MM.1S (cell line): Measurements from ENCODE around the gene FOSB.

Experiments used
- DNase-seq: peaks from one replicate; pipeline ENCODE4 v3.0.0-alpha.2; 2015
- H2AFZ ChIP-seq: fragments of 300-600 bp; sonication (generic); 2 replicates; pipeline ENCODE4 v1.6.0; 2016; ENCODE audit warnings: antibody characterized with exemption, low read length
- H3F3A ChIP-seq: fragments of 300-600 bp; sonication (generic); 2 replicates; pipeline ENCODE4 v1.6.1; 2016; ENCODE audit warnings: mild to moderate bottlenecking, antibody characterized with exemption, low read length, moderate library complexity, mixed read lengths; ENCODE audit not compliant: insufficient read depth
- H3K27ac ChIP-seq: fragments of 300-600 bp; sonication (generic); 2 replicates; pipeline ENCODE4 v1.5.1; 2016; ENCODE audit warnings: mild to moderate bottlenecking, low read length
- H3K27me3 ChIP-seq: fragments of 300-600 bp; sonication (generic); replicated peaks from 2 replicates; pipeline ENCODE4 v1.6.0; 2016; ENCODE audit warnings: low read length; ENCODE audit not compliant: insufficient read depth
- H3K36me3 ChIP-seq: fragments of 300-600 bp; sonication (generic); replicated peaks from 2 replicates; pipeline ENCODE4 v1.6.1; 2016; ENCODE audit warnings: mild to moderate bottlenecking, low read length, mixed read lengths; ENCODE audit not compliant: insufficient read depth
- H3K4me1 ChIP-seq: fragments of 300-600 bp; sonication (generic); 2 replicates; pipeline ENCODE4 v1.6.1; 2016; ENCODE audit warnings: low read length, mixed read lengths
- H3K4me2 ChIP-seq: fragments of 300-600 bp; sonication (generic); 2 replicates; pipeline ENCODE4 v1.6.0; 2016; ENCODE audit warnings: low read depth, low read length
- H3K4me3 ChIP-seq: fragments of 300-600 bp; sonication (generic); 2 replicates; pipeline ENCODE4 v1.5.1; 2016; ENCODE audit warnings: low read length, mixed read lengths
- H3K79me2 ChIP-seq: fragments of 300-600 bp; sonication (generic); 2 replicates; pipeline ENCODE4 v1.6.1; 2016; ENCODE audit warnings: mixed run types, low read length, mixed read lengths
- H3K9ac ChIP-seq: fragments of 300-600 bp; sonication (generic); 2 replicates; pipeline ENCODE4 v1.6.1; 2016; ENCODE audit warnings: low read length, mixed read lengths
- H3K9me2 ChIP-seq: fragments of 300-600 bp; sonication (generic); replicated peaks from 2 replicates; pipeline ENCODE4 v1.6.1; 2016; ENCODE audit warnings: mild to moderate bottlenecking, low read length, mixed read lengths; ENCODE audit not compliant: insufficient read depth
- H3K9me3 ChIP-seq: fragments of 300-600 bp; sonication (generic); replicated peaks from 2 replicates; pipeline ENCODE4 v1.6.1; 2016; ENCODE audit warnings: mild to moderate bottlenecking, low read length, mixed read lengths; ENCODE audit not compliant: insufficient read depth
- H4K20me1 ChIP-seq: fragments of 300-600 bp; sonication (generic); 2 replicates; pipeline ENCODE4 v1.6.1; 2016; ENCODE audit warnings: mild to moderate bottlenecking, low read length, moderate library complexity, mixed read lengths; ENCODE audit not compliant: insufficient read depth
- CTCF ChIP-seq: fragments of 300-600 bp; sonication (generic); IDR thresholded peaks from 2 replicates; pipeline ENCODE4 v1.5.1; 2016; ENCODE audit warnings: antibody characterized with exemption, low read length, mixed read lengths
- EZH2 ChIP-seq: fragments of 300-600 bp; sonication (generic); optimal IDR thresholded peaks from 2 replicates; pipeline ENCODE3; 2017; ENCODE audit warnings: low read depth, mild to moderate bottlenecking, antibody characterized with exemption, low read length, mixed read lengths
- EZH2phosphoT487 ChIP-seq: fragments of 300-600 bp; sonication (generic); IDR thresholded peaks from 2 replicates; pipeline ENCODE4 v1.6.1; 2018; ENCODE audit warnings: antibody characterized with exemption, low read length

Gene FOSB

GRCh38 chr19:45419895-45420294 is 47.9 kb upstream of the FOSB start:
- H3K4me1 ChIP-seq = peaks cover 16% of the 10 kb centered on the region
- H3K9me2 ChIP-seq = no peaks in the 10 kb centered on the region
- H3K4me3 ChIP-seq = no peak overlapping the region
- no peaks in the 10 kb centered on the region for H3K36me3 ChIP-seq
- H4K20me1 ChIP-seq = no peaks in the 10 kb centered on the region
- peaks cover 28% of the 10 kb centered on the region for H3F3A ChIP-seq
- H3K27me3 ChIP-seq = no peaks in the 10 kb centered on the region
- TF ChIP-seq EZH2 = no peak
- TF ChIP-seq EZH2phosphoT487 = no peak
- TF ChIP-seq CTCF = no peak
- H3K79me2 ChIP-seq = peaks cover 16% of the 10 kb centered on the region
- no peaks in the 10 kb centered on the region for H3K9me3 ChIP-seq
- H3K4me2 ChIP-seq = peak overlapping the region; percentile 80; the same call in 1 of the 2 replicates
- H3K9ac ChIP-seq = no peak overlapping the region
- H3K27ac ChIP-seq = peak overlapping the region; percentile 65; the same call in 1 of the 2 replicates
- DNase-seq = no peak
- no peak overlapping the region for H2AFZ ChIP-seq

GRCh38 chr19:45420356-45420755 is 47.4 kb upstream of the FOSB start:
- Histone ChIP-seq H3K9me3 (no peaks in the 10 kb centered on the region), H3K4me1 (peaks cover 16% of the 10 kb centered on the region), H3K27me3 (no peaks in the 10 kb centered on the region), H4K20me1 (no peaks in the 10 kb centered on the region), H3K27ac (no peak overlapping the region), H3F3A (peaks cover 33% of the 10 kb centered on the region), H3K4me2 (no peak overlapping the region; the same call in 1 of the 2 replicates), H3K79me2 (peaks cover 16% of the 10 kb centered on the region), H3K36me3 (no peaks in the 10 kb centered on the region), H2AFZ (no peak overlapping the region), H3K9ac (no peak overlapping the region), H3K9me2 (no peaks in the 10 kb centered on the region), H3K4me3 (no peak overlapping the region)
- TF ChIP-seq EZH2 = no peak
- TF ChIP-seq EZH2phosphoT487 = no peak
- no peak for TF ChIP-seq CTCF
- DNase-seq = no peak

- Histone ChIP-seq H3K27ac (no peak overlapping the region), H3K4me1 (peaks cover 16% of the 10 kb centered on the region)
Observed at GRCh38 chr19:45420871-45421270, 46.9 kb upstream of the FOSB start.

More at GRCh38 chr19:45420871-45421270, 46.9 kb upstream of the FOSB start:
- H3K79me2 ChIP-seq = peaks cover 16% of the 10 kb centered on the region
- no peak overlapping the region for H3K4me2 ChIP-seq
- no peak for TF ChIP-seq EZH2phosphoT487
- TF ChIP-seq EZH2 = no peak
- no peak for TF ChIP-seq CTCF
- H3K9me2 ChIP-seq = no peaks in the 10 kb centered on the region
- H3K9me3 ChIP-seq = no peaks in the 10 kb centered on the region
- no peak overlapping the region for H3K9ac ChIP-seq
- H3K4me3 ChIP-seq = no peak overlapping the region
- no peaks in the 10 kb centered on the region for H3K36me3 ChIP-seq
- no peak for DNase-seq
- H3K27me3 ChIP-seq = no peaks in the 10 kb centered on the region
- H2AFZ ChIP-seq = no peak overlapping the region
- peaks cover 37% of the 10 kb centered on the region for H3F3A ChIP-seq
- no peaks in the 10 kb centered on the region for H4K20me1 ChIP-seq
